Peyer's patch (tissue), 4 donors: Measurements from ENCODE around the gene SERPINA4. TPM values are rescaled to one million over a fixed set of nuclear protein-coding genes. Genes with fewer than 3 reads are reported as not detected.

ENCODE experiments used
- DNase-seq, 3 donors: peaks; one replicate each; pipeline ENCODE4 v3.0.0-alpha.2; 2017 to 2019
- H3K27ac ChIP-seq, 4 donors: fragments of 200-600 bp; sonication (generic); one replicate each; pipeline ENCODE4 v1.5.1; 2016 to 2019
- H3K27me3 ChIP-seq, 2 donors: fragments of 200-600 bp; sonication (generic); one replicate each; pipeline ENCODE4 v1.5.1; 2019
- H3K36me3 ChIP-seq, 3 donors: fragments of 200-600 bp; sonication (generic); one replicate each; pipeline ENCODE4 v1.5.1; 2016 to 2019
- H3K4me1 ChIP-seq, 4 donors: fragments of 200-600 bp; sonication (generic); one replicate each; pipeline ENCODE4 v1.5.1; 2016 to 2019
- H3K4me3 ChIP-seq, 4 donors: fragments of 200-600 bp; sonication (generic); 1 replicate in 3 of 4; 2 replicates in 1 of 4; pipeline ENCODE4 v1.5.1; 2016 to 2019; ENCODE audit warnings: mild to moderate bottlenecking in 1 of 4
- H3K9me3 ChIP-seq, 4 donors: fragments of 200-600 bp; sonication (generic); one replicate each; pipeline ENCODE4 v1.5.1; 2016 to 2019; ENCODE audit warnings: mild to moderate bottlenecking in 1 of 4
- POLR2A ChIP-seq, 2 donors: fragments of 450-650 bp; IDR thresholded peaks; one replicate each; pipeline ENCODE4 v1.5.1; 2017; ENCODE audit warnings: antibody characterized with exemption in 2 of 2, mild to moderate bottlenecking in 2 of 2, moderate library complexity in 2 of 2
- total RNA-seq, 4 donors: library from RNA; depleted of rRNA; stranded (reverse); fragments of >200 nt; gene quantifications; one replicate each; pipeline ENCODE4 v1.1.0, GENCODE V29; 2016
- TF ChIP-seq, protein P1 (sequence below), 6 experiments: fragments of 450-650 bp in 4 of 6; fragments of 200-600 bp in 2 of 6; sonication (generic) in 1 of 6; IDR thresholded peaks; one replicate each; pipeline ENCODE4 v1.5.1; 2017 to 2019; ENCODE audit warnings: antibody characterized with exemption in 6 of 6, mild to moderate bottlenecking in 3 of 6, moderate library complexity in 1 of 6

SERPINA4 gene
- total RNA-seq, 4 donors from 2014 or later = not detected

DNA sequence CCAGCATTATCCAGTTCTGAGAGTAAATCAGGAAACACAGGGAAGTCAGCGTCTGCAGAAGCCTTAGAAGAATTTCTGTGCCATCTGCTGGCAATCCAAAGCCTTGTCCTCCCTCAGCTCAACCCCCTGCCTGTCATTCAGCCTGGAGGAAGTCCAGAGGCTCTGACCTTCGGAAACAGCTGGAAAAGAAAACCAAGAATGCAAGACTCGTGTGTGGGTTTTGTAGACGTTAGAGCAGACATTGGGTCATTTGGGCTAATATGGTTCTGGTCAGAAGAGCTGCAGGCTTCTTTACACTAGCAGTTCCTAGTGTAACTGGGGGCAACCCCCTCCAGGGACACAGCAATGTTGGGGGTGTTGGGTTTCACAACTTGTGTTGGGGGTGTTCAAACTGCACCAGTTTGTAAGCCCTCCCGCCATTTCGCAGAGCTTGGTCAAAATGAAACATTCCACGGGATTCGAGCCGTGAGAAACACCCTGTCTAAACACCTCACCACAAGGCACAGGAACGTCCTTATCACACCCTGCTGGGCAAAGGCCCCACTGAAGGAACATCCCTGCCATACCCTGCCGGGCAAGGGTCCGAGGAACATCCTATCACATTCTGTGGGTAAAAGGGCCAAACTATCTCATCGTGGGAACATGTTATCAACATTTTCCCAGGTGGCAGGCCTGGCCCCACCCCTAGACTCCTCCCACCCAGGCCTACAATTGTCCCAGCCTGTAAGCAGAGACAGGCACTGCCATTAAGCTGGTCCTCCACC, 21.0 kb upstream of the SERPINA4 start:
- Histone ChIP-seq H3K27me3 (no peaks in the 10 kb centered on the region), H3K36me3 (no peaks in the 10 kb centered on the region), H3K4me3 (no peak overlapping the region), H3K4me1 (no peaks in the 10 kb centered on the region), H3K9me3 (no peaks in the 10 kb centered on the region), H3K27ac (no peak overlapping the region)
- DNase-seq = peak in 1 of 3 donors; percentile 27
- TF ChIP-seq, protein P1, sequence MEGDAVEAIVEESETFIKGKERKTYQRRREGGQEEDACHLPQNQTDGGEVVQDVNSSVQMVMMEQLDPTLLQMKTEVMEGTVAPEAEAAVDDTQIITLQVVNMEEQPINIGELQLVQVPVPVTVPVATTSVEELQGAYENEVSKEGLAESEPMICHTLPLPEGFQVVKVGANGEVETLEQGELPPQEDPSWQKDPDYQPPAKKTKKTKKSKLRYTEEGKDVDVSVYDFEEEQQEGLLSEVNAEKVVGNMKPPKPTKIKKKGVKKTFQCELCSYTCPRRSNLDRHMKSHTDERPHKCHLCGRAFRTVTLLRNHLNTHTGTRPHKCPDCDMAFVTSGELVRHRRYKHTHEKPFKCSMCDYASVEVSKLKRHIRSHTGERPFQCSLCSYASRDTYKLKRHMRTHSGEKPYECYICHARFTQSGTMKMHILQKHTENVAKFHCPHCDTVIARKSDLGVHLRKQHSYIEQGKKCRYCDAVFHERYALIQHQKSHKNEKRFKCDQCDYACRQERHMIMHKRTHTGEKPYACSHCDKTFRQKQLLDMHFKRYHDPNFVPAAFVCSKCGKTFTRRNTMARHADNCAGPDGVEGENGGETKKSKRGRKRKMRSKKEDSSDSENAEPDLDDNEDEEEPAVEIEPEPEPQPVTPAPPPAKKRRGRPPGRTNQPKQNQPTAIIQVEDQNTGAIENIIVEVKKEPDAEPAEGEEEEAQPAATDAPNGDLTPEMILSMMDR (IDR thresholded peaks at IDR 0.05) = no peak
- TF ChIP-seq POLR2A (IDR thresholded peaks at IDR 0.05) = no peak

DNA sequence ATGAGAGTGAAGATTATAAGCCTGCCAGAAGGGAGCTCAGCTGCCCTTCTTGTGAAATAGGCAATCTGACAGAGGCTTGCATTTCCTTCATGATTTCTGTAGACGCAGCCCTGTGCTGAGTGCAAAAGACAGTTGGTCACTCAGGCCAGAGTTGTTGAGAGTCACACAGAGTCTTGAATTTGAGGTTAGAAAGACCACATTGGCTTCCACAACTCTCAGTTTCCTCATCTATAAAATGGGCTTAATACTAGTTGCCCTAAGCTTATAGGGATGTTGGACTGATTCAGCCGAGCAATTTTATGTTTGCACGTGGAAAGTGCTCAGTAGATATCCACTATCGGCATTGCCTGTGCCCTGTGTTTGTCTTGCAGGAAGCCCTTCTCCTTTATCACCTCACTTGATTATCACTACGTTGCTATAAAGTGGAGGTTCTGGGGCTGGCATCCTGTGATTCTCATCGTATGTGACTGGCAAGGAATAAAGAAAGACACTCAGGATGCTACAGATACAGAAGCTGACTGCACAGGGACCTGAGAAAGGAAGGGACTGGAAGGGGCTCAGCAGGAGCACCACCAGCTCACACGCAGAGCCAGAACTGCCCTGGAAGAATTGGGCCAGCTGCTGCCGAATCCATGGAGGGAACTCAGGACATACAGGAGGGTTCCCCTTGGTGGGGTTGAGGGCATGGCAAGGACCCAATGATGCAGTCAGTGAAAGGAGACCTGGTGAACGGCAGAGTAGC, 19.8 kb upstream of the SERPINA4 start:
- Histone ChIP-seq H3K27ac (no peak overlapping the region), H3K27me3 (no peaks in the 10 kb centered on the region), H3K4me1 (no peaks in the 10 kb centered on the region), H3K4me3 (no peak overlapping the region), H3K36me3 (no peaks in the 10 kb centered on the region), H3K9me3 (no peaks in the 10 kb centered on the region)
- DNase-seq = no peak
- no peak for TF ChIP-seq POLR2A (IDR thresholded peaks at IDR 0.05)
- TF ChIP-seq, protein P1 (IDR thresholded peaks at IDR 0.05) = no peak

DNA sequence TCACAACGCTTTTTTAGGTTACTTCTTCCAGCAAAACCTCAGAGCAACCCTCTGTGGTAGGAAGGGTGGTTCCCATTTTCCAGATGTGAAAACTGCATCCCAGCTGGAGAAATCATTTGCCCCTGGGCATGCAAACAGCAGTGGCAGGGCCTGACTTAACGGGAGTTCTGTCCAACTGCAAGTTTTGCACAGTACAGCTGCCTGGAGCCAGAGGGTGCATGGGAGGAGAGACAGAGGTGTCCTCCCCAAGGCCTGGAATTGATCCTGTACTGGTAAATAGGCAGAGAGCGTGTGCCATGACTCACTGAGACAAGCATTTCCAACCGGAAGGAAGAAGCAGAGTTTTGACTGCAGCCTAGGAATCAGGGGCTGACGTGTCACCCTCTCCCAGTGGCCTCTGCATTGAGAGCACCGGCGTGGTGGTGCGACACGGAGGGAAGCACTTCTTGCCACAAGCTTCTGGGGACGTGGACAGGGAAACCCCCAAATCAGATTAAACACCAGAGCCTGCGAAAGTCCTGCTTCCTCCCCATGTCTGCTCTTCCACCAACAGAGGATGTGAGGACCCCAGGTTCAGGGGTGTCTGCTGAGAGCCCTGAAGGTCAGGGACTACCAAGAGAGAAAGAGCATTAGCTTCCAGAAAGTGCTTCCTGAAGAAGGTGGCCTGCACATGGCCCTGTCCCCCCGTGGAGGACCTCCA, 19.0 kb upstream of the SERPINA4 start:
- no peak for TF ChIP-seq POLR2A (IDR thresholded peaks at IDR 0.05)
- TF ChIP-seq, protein P1 (IDR thresholded peaks at IDR 0.05) = no peak
- H3K9me3 ChIP-seq = no peaks in the 10 kb centered on the region
- DNase-seq = no peak
- H3K27ac ChIP-seq = no peak overlapping the region
- H3K36me3 ChIP-seq = no peaks in the 10 kb centered on the region
- no peaks in the 10 kb centered on the region for H3K4me1 ChIP-seq
- no peak overlapping the region for H3K4me3 ChIP-seq
- no peaks in the 10 kb centered on the region for H3K27me3 ChIP-seq

DNA sequence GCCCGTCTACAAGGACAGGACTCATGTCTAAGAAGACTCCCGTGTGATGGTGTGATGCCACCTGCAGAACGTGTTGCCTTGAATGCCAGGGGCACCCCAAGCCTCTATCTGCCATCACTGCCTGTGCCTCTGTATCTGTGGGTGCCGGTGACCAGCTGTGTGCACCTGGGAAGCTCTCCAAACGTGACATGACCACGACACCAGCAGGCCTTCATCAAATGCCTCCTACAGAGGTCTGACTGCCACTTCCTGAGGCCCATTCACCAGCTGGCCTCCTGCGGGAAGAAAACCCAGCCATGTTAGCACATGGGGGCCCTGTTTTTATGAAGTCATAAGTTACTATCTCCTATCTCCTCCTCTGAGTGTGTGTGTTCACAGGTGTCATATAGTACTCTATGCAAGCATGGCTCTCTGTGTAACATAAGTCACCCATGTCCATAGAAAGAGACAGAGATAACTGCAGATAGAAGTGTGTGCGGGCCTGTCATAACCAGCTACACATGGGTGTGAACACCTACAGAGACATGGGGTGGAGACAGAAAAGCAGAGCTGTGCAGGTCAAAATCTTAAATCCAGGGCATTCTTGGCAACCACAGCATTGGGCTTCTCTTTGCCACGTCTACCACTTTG, 18.3 kb upstream of the SERPINA4 start:
- H3K27ac ChIP-seq = no peak overlapping the region
- no peak for DNase-seq
- no peaks in the 10 kb centered on the region for H3K27me3 ChIP-seq
- no peaks in the 10 kb centered on the region for H3K4me1 ChIP-seq
- no peaks in the 10 kb centered on the region for H3K9me3 ChIP-seq
- no peaks in the 10 kb centered on the region for H3K36me3 ChIP-seq
- no peak for TF ChIP-seq POLR2A (IDR thresholded peaks at IDR 0.05)
- H3K4me3 ChIP-seq = no peak overlapping the region

DNA sequence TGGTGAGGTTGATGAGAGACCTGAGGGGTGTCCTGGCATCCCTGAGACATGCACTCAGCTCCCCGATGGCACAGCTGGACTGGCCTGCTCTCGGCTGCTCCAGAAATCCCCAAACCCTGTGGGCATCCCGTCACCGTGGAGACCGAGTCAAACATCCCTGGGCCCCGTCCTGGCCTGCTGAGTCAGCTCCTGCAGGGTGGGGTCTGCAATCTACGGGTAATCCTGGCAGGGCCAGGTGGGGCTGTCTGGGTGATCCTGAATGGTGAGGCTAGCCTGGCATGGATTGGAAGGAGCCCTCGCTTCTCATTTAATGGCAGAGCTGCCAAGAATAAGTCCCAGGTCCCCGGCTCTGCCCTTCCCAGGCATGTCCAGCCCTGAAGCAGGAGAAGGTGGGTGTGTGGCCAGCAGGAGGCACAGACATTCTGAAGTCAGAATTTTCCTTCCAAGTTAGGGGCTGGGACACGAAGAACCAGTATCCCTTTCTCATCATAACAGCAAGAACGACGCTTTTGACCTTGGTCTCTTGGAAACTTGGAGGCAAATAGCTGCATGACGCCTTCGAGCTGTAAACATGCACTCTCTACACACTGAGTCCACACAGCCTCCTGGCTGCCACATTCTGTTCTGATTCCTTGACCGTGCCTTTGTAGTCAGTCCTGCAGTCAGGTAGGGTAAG, 17.7 kb upstream of the SERPINA4 start:
- Histone ChIP-seq H3K36me3 (no peaks in the 10 kb centered on the region), H3K9me3 (no peaks in the 10 kb centered on the region), H3K4me1 (no peaks in the 10 kb centered on the region), H3K27ac (no peak overlapping the region), H3K27me3 (no peaks in the 10 kb centered on the region), H3K4me3 (no peak overlapping the region)
- no peak for DNase-seq
- no peak for TF ChIP-seq POLR2A (IDR thresholded peaks at IDR 0.05)
- TF ChIP-seq, protein P1 (IDR thresholded peaks at IDR 0.05) = no peak
